ENCODE data around the gene ITGA11.

GRCh38 chr15:68417051-68417450 is 14.9 kb downstream of the ITGA11 start:
- TF ChIP-seq CTCF (conservative IDR thresholded peaks at IDR 0.05) (no peak), EZH2 (IDR thresholded peaks at IDR 0.05; ENCODE audit: low read depth) (no peak)

Data from PC-9 (cell line).